HL-60 (cell line): ENCODE results near the gene FHIT.

Experiments used
- DNase-seq, 2 experiments: peaks; one replicate each; pipeline ENCODE4 v3.0.0-alpha.2; 2010 to 2020; ENCODE audit warnings: low read depth in 1 of 2, low spot score in 1 of 2
- H3K27ac ChIP-seq: fragments of 250-450 bp; sonication (Bioruptor Pico); replicated peaks from 2 replicates; pipeline ENCODE4 v1.5.1; 2020; ENCODE audit warnings: mild to moderate bottlenecking, moderate library complexity
- H3K27me3 ChIP-seq: fragments of 250-450 bp; sonication (Bioruptor Pico); 2 replicates; pipeline ENCODE4 v1.5.1; 2021; ENCODE audit warnings: mild to moderate bottlenecking, moderate library complexity; ENCODE audit not compliant: insufficient read depth, poor library complexity, severe bottlenecking
- H3K4me3 ChIP-seq: replicated peaks from 2 replicates; pipeline ENCODE4 v1.5.1; 2011; ENCODE audit warnings: mild to moderate bottlenecking, control low read depth, low read length; ENCODE audit not compliant: insufficient read depth
- CTCF ChIP-seq: IDR thresholded peaks from one replicate; pipeline ENCODE4 v1.5.1; 2011; ENCODE audit warnings: low read length, control low read depth, inconsistent platforms; ENCODE audit not compliant: insufficient read depth
- GABPA ChIP-seq: IDR thresholded peaks from 2 replicates; pipeline ENCODE4 v1.6.1; 2012; ENCODE audit warnings: low read depth
- POLR2AphosphoS5 ChIP-seq: IDR thresholded peaks from 2 replicates; pipeline ENCODE4 v1.6.1; 2012; ENCODE audit warnings: low read depth
- REST ChIP-seq: IDR thresholded peaks from 2 replicates; pipeline ENCODE4 v1.6.1; 2012; ENCODE audit warnings: low read depth; ENCODE audit not compliant: insufficient replicate concordance
- SPI1 ChIP-seq: IDR thresholded peaks from 2 replicates; pipeline ENCODE4 v1.6.1; 2012; ENCODE audit warnings: low read depth, mild to moderate bottlenecking, borderline replicate concordance

FHIT gene

GRCh38 chr3:61055447-61055846, 195.8 kb downstream of the FHIT start:
- Histone ChIP-seq H3K4me3 (no peak overlapping the region), H3K27ac (no peak overlapping the region), H3K27me3 (no peaks in the 10 kb centered on the region)
- no peak for DNase-seq
- TF ChIP-seq GABPA = no peak
- no peak for TF ChIP-seq REST
- no peak for TF ChIP-seq CTCF

GRCh38 chr3:61053781-61054496, 197.3 kb downstream of the FHIT start:
- TF ChIP-seq POLR2AphosphoS5 = no peak
- TF ChIP-seq REST = no peak
- no peak for TF ChIP-seq GABPA
- no peak for TF ChIP-seq CTCF
- no peak for TF ChIP-seq SPI1
- H3K27me3 ChIP-seq = no peaks in the 10 kb centered on the region
- no peak overlapping the region for H3K4me3 ChIP-seq
- H3K27ac ChIP-seq = no peak overlapping the region
- DNase-seq = no peak

DNA sequence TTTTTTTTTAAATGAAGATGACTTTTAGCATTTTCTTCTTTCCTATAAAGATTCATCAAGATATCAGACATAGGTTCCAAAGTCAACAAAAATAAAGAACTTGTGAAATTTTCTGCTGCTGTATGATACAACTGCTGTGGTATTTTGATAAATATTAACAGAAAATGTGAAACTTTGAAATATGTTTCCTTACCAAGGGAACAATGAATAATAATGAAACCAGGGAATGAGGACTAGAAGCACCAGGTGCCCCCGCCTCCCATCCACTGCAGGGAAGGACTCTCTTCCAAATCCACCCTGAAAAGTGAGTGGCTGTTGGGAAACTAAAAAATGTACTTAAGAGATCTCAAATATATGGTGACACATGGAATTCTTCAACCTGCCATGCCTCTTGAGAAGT, 198.4 kb downstream of the FHIT start:
- no peak for TF ChIP-seq CTCF
- TF ChIP-seq REST = no peak
- TF ChIP-seq POLR2AphosphoS5 = no peak
- TF ChIP-seq SPI1 = no peak
- no peak for TF ChIP-seq GABPA
- DNase-seq = no peak
- H3K27ac ChIP-seq = no peak overlapping the region
- H3K27me3 ChIP-seq = no peaks in the 10 kb centered on the region
- H3K4me3 ChIP-seq = no peak overlapping the region
